Measurements from ENCODE around the gene SLC12A2.

SLC12A2 gene

DNA sequence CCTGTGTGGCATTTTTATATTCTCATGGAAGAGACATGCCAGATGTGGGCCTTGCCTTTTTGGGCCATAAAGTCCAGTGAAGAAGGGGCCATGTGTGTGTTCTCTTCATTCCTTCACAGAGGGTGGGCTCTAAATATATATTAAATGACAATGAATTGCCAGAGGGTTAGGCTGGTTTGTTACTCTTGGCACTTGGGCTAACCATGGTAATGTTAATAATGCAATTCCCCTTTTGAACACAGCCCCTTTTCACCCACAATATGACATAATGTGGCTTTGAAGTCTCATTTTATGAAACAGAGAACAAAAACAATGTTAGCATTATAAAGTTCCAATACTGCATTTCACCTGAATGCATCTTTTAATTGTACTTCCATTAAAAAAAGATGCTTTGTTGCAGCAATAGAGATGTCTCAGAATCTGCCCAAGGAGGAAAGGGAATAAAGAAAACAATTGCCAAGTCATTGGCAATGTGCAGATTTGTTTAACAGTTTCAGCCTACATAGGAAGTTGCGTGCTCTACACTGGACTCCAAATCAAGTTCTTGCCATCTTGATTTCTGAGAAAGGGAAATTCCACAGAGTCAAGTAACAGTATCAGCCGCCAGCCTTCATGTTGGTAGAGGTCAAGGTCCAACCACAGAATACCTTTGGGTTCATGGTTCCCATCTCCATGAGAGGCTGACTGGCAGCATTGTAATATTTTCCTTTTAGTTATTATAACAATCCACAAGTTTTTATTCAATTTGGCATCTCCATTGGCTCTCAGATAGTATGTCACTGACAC lies 141.9 kb downstream of the SLC12A2 start:
- DNase-seq (ENCODE audit: low spot score), result no peak

DNA sequence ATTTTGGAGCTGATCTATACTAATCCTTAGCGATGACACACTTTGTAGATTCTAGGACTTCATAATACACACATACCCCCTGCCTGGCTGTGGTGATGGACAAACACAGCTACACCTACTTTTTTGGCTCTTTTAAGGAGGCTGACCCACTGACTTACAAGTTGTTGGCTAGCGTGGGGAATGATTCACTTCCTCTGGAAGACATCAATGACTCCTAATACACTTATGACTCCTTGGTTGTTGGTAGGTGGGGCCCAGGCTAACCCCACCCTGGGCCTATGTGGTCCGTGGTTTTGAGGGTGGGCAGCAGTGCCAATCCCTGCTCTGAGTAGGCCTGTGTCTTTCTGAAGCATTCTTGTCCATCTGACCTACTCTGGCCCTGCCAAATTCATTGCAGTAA lies 144.4 kb downstream of the SLC12A2 start:
- DNase-seq (ENCODE audit: low spot score), result no peak

DNA sequence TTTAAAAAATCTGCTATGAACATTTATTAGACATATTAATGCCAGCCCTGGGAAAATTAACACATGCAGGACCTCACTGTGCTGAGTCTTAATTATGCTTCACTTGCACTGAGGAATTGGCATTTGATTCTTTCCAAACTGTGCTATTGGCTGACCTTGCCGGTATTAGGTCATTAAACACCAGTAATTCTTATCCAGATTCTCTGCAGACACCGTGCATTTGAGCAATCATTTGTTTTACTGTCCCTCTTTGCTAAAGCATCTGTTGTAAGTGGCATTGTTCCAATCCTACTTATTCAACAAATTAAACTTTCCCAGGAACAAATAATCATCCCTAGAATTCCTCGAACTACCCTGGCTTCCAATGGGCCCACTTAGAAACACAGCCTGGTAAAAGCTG lies 145.0 kb downstream of the SLC12A2 start:
- no peak for DNase-seq (ENCODE audit: low spot score)

DNA sequence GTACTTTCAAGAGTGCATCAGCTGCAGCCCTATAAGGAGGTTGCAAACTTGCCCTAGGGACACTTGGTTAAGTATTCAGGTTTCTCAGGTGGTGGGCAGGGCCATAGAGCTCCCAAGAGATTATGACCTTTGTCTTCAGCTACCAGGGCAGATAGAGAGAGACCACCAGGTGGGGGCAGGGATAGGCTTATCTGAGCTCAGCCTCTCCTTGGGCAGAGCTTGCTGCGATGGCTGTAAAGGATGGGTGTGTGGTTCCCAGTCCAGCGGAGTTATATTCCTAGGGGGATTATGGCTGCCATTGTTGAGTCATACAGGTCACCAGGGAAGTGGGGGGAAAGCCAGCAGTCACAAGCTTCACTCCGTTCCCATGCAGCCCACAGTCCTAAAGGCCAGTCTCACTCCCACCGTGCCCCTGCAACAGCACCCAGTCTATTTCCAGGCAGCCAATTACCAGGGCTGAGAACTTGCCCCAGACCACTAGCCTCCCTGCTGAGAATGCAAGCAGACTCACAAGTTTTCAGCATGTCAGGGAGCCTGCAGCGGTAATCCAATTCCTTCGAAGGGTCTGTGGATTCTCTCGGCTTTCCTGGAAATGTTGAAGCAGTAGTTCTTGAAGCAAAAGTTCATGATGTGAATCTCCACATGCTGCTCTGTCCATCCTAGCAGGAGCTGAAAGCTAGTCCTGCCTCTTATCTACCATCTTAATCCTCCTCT lies 151.5 kb downstream of the SLC12A2 start:
- no peak for DNase-seq (ENCODE audit: low spot score)

DNA sequence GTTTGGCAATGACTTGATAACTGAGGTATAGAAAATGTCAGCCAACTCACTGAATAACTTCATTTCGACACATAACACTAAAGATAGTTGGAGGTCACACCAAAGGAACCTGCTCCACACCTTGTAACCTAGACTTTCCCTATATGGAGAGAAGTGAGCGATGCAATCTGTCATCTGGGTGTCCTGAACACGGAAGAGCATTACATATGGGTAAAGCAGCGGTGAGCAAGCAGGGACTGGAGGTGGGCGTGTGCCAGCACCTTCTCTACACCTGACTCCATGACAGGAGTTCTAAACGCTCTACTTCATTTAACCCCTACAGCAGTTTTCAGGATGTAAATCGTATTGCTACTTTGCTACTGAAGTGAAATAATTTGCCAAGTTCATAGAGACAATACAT lies 152.8 kb downstream of the SLC12A2 start:
- DNase-seq (ENCODE audit: low spot score), result no peak

DNA sequence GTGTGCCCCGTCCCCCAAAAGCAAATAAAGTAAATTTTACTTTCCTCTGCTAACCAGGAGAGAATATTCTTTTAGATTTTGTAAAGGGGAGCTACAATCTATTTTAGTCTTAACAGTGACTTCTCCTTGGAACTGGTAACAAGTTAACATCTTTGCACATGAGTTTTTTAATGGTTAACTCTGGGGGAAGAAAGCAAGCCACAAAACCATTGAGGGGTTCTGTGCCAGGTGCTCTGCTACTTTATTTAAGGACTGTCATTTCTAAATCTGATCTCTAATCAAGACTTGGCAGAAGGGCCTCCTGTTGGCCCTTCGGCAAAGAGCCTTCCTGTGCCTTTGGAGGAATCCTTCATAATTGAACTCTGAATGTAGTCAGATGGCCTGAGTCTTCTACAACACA lies 153.4 kb downstream of the SLC12A2 start:
- DNase-seq (ENCODE audit: low spot score), result no peak

DNA sequence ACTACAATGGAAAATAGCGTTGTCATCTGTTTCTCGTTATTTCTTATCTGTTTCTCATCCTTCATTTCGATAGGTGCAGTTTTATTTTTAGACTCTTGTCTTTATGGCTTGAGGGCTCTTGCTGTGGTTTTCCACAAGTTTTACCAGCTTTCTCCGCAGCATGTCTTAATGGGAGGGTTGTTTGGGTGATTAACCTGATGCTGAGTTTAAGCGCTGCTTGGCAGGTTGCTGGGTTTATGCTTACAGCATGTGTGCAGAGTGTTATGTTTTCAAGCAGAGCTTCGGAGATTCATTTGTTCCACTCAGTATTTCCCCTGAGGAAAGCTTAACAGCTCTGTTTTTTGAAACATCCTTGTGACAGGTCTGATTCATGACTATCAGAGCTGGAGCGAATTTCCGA lies 154.0 kb downstream of the SLC12A2 start:
- DNase-seq (ENCODE audit: low spot score), result no peak

Data from NAMALWA (cell line).